Panc1 (cell line): ENCODE results near the gene SLC16A1.

Experiments
- CTCF ChIP-seq: fragments of 450-650 bp; IDR thresholded peaks from 2 replicates; pipeline ENCODE4 v1.5.1; 2017; ENCODE audit warnings: mild to moderate bottlenecking
- POLR2AphosphoS5 ChIP-seq: IDR thresholded peaks from 2 replicates; pipeline ENCODE4 v1.6.1; 2012; ENCODE audit warnings: mild to moderate bottlenecking, low read depth, low read length, moderate library complexity
- REST ChIP-seq, 2 experiments: IDR thresholded peaks; 2 replicates each; pipeline ENCODE4 v1.6.1; 2011 to 2012; ENCODE audit warnings: low read depth in 2 of 2, control low read depth in 1 of 2, low read length in 1 of 2, mild to moderate bottlenecking in 1 of 2, moderate library complexity in 1 of 2; ENCODE audit not compliant: insufficient read depth in 1 of 2
- SIN3A ChIP-seq: IDR thresholded peaks from 2 replicates; pipeline ENCODE4 v1.6.1; 2012; ENCODE audit warnings: low read depth, mild to moderate bottlenecking, low read length, moderate library complexity, borderline replicate concordance; ENCODE audit not compliant: insufficient read depth
- TCF7L2 ChIP-seq: IDR thresholded peaks from 2 replicates; pipeline ENCODE4 v1.6.1; 2011; ENCODE audit warnings: mild to moderate bottlenecking, low read depth, low read length, inconsistent platforms

DNA sequence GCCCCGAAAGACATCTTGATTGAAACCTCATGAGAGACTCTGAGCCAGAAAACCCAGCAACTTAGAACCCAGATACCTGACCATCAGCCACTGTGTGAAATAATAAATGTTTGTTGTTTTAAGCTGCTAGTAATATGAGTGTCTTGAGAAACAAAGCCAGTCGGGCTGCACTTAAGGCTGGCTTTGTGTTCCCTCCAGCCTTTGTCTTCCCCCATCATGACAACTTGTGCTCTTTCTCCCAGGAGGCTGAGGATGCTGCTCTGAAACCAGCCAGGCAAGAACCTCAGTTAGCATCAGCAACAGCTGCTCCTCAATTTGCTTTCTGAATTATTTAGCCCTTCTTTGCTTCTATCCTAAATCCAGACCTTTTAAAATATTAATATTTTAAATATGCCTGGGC lies 78.2 kb downstream of the SLC16A1 start:
- TF ChIP-seq CTCF (no peak), TCF7L2 (no peak), REST (IDR thresholded peaks at IDR 0.05; ENCODE audit: insufficient read depth in 1 of 2, low read depth in 2 of 2, low read length in 1 of 2) (no peak), POLR2AphosphoS5 (no peak), SIN3A (no peak)
